Activated CD4-positive, alpha-beta T cell treated with anti-CD3 and anti-CD28 coated beads, Interleukin-2, amount 10 ng/mL, durations not matched to agents 7 days and 5 days (primary cell): ENCODE results near the gene FADS6. TPM values are rescaled to one million over a fixed set of nuclear protein-coding genes. Genes with fewer than 3 reads are reported as not detected.

ENCODE experiments used
- CTCF ChIA-PET: fragments of 350-600 bp; sonication (Branson Sonifier 250); formaldehyde crosslinking; loops from one replicate; lab custom pipeline; 2021; ENCODE audit warnings: antibody characterized with exemption; lab: Charles Lee
- POLR2A ChIA-PET: fragments of 350-600 bp; sonication (Branson Sonifier 250); formaldehyde crosslinking; loops from one replicate; lab custom pipeline; 2021; ENCODE audit warnings: antibody characterized with exemption; lab: Charles Lee
- DNase-seq: peaks from one replicate; pipeline ENCODE4 v3.0.0-alpha.2; 2020
- H3K27ac Mint-ChIP-seq: one replicate; pipeline ENCODE4 v1.8.0; 2021; ENCODE audit warnings: mild to moderate bottlenecking, moderate library complexity, mixed read lengths
- H3K27me3 Mint-ChIP-seq: one replicate; pipeline ENCODE4 v1.8.0; 2021; ENCODE audit warnings: mixed read lengths
- H3K36me3 Mint-ChIP-seq: one replicate; pipeline ENCODE4 v1.8.0; 2021; ENCODE audit warnings: low read depth, mixed read lengths
- H3K4me1 Mint-ChIP-seq: one replicate; pipeline ENCODE4 v1.8.0; 2021; ENCODE audit warnings: mixed read lengths
- H3K4me3 Mint-ChIP-seq: one replicate; pipeline ENCODE4 v1.8.0; 2021; ENCODE audit warnings: mild to moderate bottlenecking, moderate library complexity, mixed read lengths
- H3K9me3 Mint-ChIP-seq: one replicate; pipeline ENCODE4 v1.8.0; 2021; ENCODE audit warnings: mixed read lengths
- total RNA-seq, 2 experiments: library from RNA; stranded (reverse); gene quantifications; one replicate each; pipeline ENCODE4 v1.2.3, GENCODE V29; 2021

The FADS6 gene
- total RNA-seq, 2 experiments from 2014 or later: not detected

DNA sequence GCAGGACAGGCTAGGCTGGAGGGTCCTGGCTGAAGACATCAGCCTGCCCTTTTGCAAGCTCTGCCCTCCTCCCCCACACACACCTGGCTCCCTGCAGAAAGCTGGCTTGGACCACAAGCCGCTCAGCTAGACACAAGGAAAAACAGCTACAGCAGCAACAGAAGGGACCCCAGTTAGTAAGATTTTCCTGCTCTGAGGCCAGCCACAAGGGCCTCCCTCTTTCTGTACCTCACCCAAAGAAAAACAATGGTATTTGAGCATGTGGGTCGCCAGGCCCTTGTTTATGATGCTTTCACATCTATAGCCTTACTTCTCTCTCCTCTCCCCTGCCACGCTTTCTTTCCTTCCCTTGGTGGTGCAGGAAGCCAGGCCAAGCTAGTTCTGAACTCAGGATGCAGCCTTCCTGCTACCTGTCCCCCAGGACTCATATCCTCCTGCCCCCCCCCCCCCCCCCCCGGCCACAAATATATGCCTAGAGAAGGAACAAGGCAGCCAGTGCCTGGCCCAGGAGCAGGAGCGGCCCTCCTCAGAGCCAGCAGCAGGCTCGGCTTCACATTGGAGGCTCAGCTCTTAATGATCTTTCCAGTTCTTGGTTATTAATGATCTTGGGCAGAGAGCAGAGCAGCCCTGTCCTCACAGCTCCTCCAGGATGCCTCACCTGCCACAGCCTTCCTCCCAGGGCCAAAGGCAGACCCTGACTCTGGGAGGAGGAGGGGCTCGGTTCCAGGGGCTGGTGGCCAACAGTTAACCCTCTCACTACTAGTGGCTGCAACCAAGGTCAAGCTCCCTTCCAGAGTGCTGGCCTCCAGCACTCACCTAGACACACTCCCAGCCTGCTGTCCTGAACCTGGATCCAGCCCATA lies 53.2 kb downstream of the FADS6 start:
- Mint-ChIP-seq H3K36me3 (peaks cover 6% of the 10 kb centered on the region), H3K9me3 (no peaks in the 10 kb centered on the region), H3K4me3 (no peak overlapping the region), H3K27me3 (peaks cover 16% of the 10 kb centered on the region), H3K4me1 (peaks cover 15% of the 10 kb centered on the region), H3K27ac (no peak overlapping the region)
- no peak for DNase-seq
- POLR2A ChIA-PET: no interaction called here
- CTCF ChIA-PET: interaction anchor here (0.8 to 1.5 kb wide), 5 partner anchors 10 to 24 kb away, joined by 3 to 5 read pairs (median 3); no protein-coding TSS in a partner anchor

DNA sequence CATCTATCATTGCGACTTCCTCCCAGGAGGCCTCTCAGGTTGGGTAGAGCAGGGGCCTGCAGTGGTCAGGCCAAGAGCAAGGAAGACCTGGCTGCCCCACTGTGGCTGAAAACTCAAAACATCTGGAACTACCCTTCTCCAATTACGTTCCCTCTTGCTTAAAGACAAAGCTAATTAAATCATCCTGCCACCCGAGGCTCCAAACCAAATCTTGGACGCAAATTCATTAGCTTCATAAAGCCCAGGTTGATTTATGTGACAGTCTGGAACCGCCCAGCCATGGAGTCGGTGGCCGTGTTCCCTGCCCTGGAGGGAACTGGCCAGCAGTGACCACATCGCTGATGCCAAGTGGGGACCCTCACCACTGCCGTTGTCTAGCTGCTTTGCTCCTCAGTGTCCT lies 55.2 kb downstream of the FADS6 start:
- CTCF ChIA-PET: interaction anchor here (1.4 kb wide), 2 partner anchors 17 to 47 kb away, joined by 4 to 6 read pairs; no protein-coding TSS in a partner anchor
- Mint-ChIP-seq H3K36me3 (peaks cover 6% of the 10 kb centered on the region), H3K27me3 (peaks cover 11% of the 10 kb centered on the region), H3K4me3 (no peak overlapping the region), H3K27ac (no peak overlapping the region), H3K9me3 (no peaks in the 10 kb centered on the region), H3K4me1 (peaks cover 15% of the 10 kb centered on the region)
- POLR2A ChIA-PET: no interaction called here
- DNase-seq: no peak

DNA sequence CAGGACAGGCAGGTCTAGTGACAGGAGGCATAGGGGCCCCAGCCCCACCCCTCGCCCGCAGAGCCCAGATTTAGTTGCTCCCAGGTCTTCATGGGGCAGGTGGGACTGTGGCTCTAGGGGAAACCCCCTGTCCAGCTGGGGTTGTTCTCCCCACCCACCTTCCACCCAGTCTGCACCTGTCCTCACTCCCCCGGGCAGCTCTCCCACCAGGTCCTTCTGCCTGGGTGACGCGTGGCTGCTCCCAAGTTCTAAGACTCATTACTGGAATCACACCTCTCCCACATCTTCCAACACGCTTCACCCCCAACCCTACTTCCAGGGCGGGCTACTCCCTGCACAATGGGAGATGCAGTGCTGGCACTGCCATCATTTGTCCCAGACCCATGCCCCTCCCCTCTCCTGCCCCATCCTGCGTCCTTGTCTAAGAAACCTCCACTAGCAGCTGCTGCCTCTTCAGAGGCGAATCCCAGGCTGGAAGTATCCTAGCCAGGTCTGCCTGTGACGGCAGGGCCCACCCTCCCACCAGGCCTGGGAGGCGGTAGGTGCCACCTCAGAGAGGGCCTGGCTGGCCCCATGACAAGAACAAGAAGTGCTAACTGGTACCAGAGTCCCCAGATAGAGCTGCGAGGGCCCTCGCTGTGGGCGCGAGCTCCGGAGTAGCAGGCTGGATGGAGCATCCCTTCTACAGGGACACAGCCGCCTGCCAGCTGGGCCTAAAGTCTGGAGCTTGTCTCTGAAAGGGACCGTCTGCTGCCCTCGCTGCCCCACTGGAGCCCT lies 56.6 kb downstream of the FADS6 start:
- Mint-ChIP-seq H3K4me1 (peaks cover 13% of the 10 kb centered on the region), H3K36me3 (peaks cover 5% of the 10 kb centered on the region), H3K9me3 (no peaks in the 10 kb centered on the region), H3K4me3 (no peak overlapping the region), H3K27me3 (peaks cover 8% of the 10 kb centered on the region), H3K27ac (no peak overlapping the region)
- ChIA-PET CTCF (no interaction called here), POLR2A (no interaction called here)
- no peak for DNase-seq

DNA sequence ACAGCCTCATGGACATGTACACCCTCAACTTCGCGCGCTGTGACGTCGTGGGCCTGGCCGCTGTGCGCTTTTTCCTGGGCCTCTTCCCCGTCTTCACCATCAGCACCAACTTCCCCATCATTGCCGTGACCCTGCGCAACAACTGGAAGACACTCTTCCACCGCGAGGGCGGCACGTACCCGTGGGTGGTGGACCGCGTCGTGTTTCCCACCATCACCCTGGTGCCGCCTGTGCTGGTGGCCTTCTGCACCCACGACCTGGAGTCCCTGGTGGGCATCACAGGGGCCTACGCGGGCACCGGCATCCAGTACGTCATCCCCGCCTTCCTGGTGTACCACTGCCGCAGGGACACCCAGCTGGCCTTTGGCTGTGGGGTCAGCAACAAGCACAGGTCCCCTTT lies 57.2 kb downstream of the FADS6 start:
- no peak overlapping the region for H3K4me3 Mint-ChIP-seq
- H3K27ac Mint-ChIP-seq: peak overlapping the region; percentile 62
- H3K9me3 Mint-ChIP-seq: no peaks in the 10 kb centered on the region

DNA sequence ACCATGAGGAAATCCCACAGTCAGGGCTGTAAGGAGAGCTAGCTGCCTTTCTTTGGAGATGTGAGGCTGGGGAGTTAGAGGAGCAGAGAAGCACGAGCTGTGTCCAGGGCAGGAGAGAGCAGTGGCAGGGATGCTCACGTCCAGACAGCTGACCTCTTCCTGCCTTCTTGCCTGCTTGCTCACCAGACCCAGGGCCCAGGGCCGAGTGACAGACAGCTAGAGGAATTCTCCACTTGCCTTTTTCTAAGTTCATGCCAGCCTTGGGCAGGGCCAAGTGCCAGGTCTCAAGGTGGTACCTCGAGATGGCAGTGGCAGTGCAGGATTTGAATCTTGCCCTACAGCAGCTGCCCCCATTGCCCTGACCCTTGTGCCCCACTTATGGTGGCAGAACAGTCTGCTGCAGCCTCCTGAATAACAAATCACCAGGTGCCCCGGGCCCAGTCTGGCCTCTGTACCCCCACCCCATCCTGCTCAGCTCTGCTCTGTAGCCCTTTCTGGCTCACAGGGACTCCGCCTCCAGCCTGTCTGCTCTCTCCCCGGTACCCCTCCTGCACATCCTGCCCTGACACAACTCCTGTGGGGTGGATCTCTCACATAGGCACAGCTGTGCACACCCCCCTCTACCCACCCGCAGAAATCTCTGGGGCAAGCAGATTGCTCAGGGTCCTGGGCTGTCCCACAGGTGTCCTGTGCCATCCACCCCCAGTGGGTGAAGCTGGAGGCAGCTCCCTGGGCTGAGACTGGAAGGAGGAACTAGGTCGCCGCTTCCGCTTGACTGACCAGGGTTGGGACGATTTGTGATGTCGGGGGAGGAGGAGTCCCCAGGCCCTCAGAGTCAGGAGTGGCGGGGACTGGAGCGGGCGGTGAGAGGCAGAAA lies 59.7 kb downstream of the FADS6 start:
- H3K27ac Mint-ChIP-seq: peak overlapping the region; percentile 60
- peaks cover 2% of the 10 kb centered on the region for H3K36me3 Mint-ChIP-seq
- DNase-seq: no peak
- POLR2A ChIA-PET: no interaction called here
- H3K4me1 Mint-ChIP-seq: no peaks in the 10 kb centered on the region
- CTCF ChIA-PET: interaction anchor here (0.9 to 2.7 kb wide), 3 partner anchors 9 to 43 kb away, joined by 3 to 7 read pairs (median 3); no protein-coding TSS in a partner anchor
- no peak overlapping the region for H3K4me3 Mint-ChIP-seq
- no peaks in the 10 kb centered on the region for H3K27me3 Mint-ChIP-seq
- H3K9me3 Mint-ChIP-seq: no peaks in the 10 kb centered on the region

More for the DNA sequence above, 57.2 kb downstream of the FADS6 start:
- Mint-ChIP-seq H3K36me3 (peaks cover 2% of the 10 kb centered on the region), H3K27me3 (peaks cover 4% of the 10 kb centered on the region), H3K4me1 (peaks cover 11% of the 10 kb centered on the region)
- DNase-seq: no peak
- ChIA-PET POLR2A (no interaction called here), CTCF (no interaction called here)

DNA sequence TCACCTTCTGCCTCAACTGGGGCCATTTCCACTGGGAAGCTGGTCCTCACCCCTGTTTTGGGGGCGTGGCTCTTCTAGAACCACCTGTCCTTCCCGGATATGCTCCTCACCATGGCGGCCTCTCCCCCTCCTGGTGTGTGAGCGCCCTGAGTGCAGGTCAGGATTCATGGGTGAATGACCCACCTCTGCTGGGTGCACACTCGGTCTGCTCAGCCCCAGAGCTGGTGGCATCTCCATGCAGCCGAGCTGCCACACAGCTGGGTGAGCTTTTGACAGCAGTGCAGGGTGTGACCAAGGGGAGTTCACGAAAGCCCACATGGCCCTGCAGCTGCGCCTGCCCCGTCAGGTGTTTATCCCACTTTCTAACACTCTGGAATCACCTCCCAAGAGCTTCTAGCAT lies 61.0 kb downstream of the FADS6 start:
- no peaks in the 10 kb centered on the region for H3K4me1 Mint-ChIP-seq
- POLR2A ChIA-PET: no interaction called here
- no peaks in the 10 kb centered on the region for H3K27me3 Mint-ChIP-seq
- H3K9me3 Mint-ChIP-seq: no peaks in the 10 kb centered on the region
- no peak overlapping the region for H3K27ac Mint-ChIP-seq
- CTCF ChIA-PET: interaction anchor here (0.9 to 2.7 kb wide), 3 partner anchors 11 to 42 kb away, joined by 3 to 7 read pairs (median 3); no protein-coding TSS in a partner anchor
- no peak overlapping the region for H3K4me3 Mint-ChIP-seq
- no peak for DNase-seq
- peaks cover 2% of the 10 kb centered on the region for H3K36me3 Mint-ChIP-seq

DNA sequence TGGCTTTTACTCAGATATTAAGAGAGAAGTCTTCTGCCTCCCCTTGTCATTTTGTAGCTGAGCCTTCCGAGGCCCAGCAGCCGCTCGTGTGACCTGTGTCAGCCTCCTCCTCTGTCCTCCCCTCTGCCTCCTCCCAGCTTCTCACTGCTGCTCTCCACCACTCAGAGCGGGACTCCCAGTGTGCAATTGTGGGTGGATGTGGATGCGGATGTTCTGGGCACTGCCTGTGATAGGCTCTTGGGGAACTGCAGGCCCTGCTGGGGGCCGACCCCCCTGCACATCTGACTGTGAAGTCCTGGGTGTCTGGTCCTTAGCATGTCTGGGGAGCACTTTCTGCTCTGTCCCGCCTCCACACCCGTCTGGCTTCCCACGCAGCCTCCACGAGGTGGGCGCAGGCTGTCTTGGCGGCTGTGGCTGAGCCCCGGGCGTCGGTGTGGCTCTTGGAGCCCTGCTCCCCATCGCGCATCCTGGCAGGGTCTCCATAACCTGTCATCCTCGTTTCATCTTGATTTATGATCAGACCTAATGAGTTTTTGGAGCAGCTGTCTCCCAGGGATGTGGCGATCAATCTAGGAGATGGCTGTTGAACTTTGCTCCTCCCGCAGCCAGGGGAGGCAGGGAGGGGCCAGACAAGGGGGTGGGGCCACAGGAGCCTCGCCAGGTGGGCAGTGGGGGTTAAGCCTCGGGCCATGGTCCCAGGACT lies 61.8 kb downstream of the FADS6 start:
- Mint-ChIP-seq H3K27ac (no peak overlapping the region), H3K4me1 (no peaks in the 10 kb centered on the region), H3K4me3 (no peak overlapping the region), H3K9me3 (no peaks in the 10 kb centered on the region), H3K27me3 (no peaks in the 10 kb centered on the region), H3K36me3 (peaks cover 2% of the 10 kb centered on the region)
- POLR2A ChIA-PET: no interaction called here
- no peak for DNase-seq
- CTCF ChIA-PET: interaction anchor here (1.1 to 1.2 kb wide), 3 partner anchors 12 to 174 kb away, joined by 3 to 4 read pairs (median 3); no protein-coding TSS in a partner anchor

DNA sequence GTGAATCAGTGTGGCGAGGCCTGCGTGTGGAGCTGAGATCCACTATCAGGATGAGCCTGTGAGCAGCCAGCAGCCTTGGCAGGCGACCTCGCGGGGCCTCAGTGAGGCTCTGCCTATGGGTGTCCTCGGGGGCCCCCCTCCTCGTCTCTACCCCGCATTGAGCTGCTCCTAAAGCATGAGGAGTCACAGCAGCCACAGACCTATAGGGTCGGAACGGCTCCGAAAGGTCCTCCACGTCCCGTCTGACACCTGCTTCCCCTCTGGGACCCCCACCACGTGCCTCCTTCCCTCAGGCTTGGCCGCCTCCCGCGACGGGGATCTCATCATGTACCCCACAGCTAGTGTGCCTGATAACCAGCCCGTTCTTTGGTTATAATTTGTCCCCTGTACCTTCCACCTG lies 62.6 kb downstream of the FADS6 start:
- Mint-ChIP-seq H3K4me3 (no peak overlapping the region), H3K9me3 (no peaks in the 10 kb centered on the region), H3K27me3 (no peaks in the 10 kb centered on the region), H3K36me3 (no peaks in the 10 kb centered on the region), H3K4me1 (no peaks in the 10 kb centered on the region), H3K27ac (no peak overlapping the region)
- no peak for DNase-seq
- POLR2A ChIA-PET: no interaction called here
- CTCF ChIA-PET: interaction anchor here (1.1 to 1.2 kb wide), 2 partner anchors 13 to 173 kb away, joined by 3 to 4 read pairs; no protein-coding TSS in a partner anchor

DNA sequence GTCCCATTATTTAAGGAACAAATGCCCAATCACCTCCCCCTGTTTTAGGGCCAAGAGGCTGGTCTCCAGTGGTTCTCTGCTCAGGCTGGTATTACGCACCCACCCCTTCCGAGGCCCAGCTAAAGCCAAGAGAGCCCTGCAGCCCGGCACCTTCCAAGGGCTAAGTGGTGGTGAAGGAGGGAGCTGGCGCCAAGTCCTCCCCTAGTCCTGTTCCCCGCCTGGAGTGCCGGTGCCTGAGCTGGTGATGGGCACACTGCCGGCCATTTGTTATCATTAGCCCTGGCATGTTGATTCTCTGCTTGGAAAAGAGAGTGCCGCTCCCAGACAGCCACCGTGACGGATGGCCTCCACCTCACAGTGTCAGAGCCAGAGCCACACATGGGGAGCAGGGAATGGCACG lies 65.6 kb downstream of the FADS6 start:
- H3K9me3 Mint-ChIP-seq: no peaks in the 10 kb centered on the region
- no peak overlapping the region for H3K27ac Mint-ChIP-seq
- H3K4me3 Mint-ChIP-seq: no peak overlapping the region
- H3K36me3 Mint-ChIP-seq: no peaks in the 10 kb centered on the region
- no peak for DNase-seq
- CTCF ChIA-PET: interaction anchor here (1.6 kb wide), 1 partner anchor 37 kb away, joined by 4 read pairs; no protein-coding TSS in a partner anchor
- H3K4me1 Mint-ChIP-seq: no peaks in the 10 kb centered on the region
- H3K27me3 Mint-ChIP-seq: no peaks in the 10 kb centered on the region
- POLR2A ChIA-PET: no interaction called here
